NCI-H2107 treated with DMSO at 0.1 percent for 48 hours (cell line): Measurements from ENCODE around the gene OVOL1.

Source experiments
- DNase-seq: peaks from one replicate; lab custom pipeline; 2025; ENCODE audit not compliant: unreplicated experiment; lab: John Stamatoyannopoulos, UW

Gene OVOL1

GRCh38 chr11:65777821-65778361 lies 9.0 kb upstream of the OVOL1 start:
- no peak for DNase-seq

GRCh38 chr11:65778431-65778900 lies 8.4 kb upstream of the OVOL1 start:
- DNase-seq: no peak

DNA sequence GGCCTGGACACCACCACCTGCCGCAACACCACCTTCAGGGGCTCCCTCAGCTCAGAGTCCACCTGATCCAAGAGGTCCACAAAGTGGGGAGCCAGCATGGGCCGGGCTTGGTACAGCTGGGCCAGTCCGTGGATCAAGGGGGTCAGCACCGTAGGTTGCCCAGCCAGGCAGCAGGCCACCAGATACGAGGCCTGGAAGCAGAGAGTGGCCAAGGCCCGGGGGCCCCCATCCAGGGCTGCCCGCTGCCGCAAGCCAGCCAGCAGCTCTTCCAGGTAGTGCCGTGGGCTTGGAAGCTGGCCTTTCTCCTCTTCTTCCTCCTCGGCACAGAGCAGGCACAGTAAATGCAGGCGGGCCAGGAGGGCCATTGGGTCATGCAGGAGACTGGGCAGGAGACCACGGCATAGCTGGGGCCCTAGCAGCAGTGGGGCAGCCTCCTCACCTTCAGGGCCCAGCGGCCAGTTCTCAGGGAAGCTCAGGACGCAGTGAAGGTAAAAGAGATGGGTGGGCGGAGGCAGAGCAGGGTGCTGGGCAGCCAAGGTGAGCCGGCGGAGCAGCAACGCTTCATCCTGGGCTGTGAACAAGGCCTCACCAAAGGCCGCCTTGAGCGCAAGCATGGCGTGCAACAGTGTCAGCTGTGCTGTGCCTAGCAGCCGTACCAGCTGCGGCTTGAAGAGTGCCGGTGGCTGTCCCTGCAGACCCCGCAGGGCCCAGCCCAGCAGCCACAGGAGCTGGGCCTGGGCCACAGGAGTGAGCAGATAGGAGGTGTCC lies 7.8 kb upstream of the OVOL1 start:
- no peak for DNase-seq

DNA sequence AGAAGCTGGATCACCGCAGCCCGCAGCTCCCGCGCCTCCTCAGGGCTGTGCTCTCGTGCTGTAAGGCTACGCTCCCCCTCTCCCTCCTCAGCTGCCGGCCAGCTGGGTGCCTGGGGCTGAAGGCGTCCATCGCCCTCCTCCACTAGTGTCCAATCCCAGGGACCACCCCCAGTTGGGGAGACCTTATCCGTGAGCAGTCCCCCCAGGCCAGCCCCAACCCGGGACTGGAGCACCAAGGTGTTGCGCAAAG lies 7.3 kb upstream of the OVOL1 start:
- no peak for DNase-seq

- DNase-seq: no peak
Observed at GRCh38 chr11:65779919-65780769, 6.7 kb upstream of the OVOL1 start.

GRCh38 chr11:65780770-65781151 lies 6.1 kb upstream of the OVOL1 start, which contains the start of gene AP5B1:
TSS of gene AP5B1 (minus strand) at chr11:65780976. CDS start at chr11:65780591, 385 bp downstream.
- DNase-seq: no peak

DNA sequence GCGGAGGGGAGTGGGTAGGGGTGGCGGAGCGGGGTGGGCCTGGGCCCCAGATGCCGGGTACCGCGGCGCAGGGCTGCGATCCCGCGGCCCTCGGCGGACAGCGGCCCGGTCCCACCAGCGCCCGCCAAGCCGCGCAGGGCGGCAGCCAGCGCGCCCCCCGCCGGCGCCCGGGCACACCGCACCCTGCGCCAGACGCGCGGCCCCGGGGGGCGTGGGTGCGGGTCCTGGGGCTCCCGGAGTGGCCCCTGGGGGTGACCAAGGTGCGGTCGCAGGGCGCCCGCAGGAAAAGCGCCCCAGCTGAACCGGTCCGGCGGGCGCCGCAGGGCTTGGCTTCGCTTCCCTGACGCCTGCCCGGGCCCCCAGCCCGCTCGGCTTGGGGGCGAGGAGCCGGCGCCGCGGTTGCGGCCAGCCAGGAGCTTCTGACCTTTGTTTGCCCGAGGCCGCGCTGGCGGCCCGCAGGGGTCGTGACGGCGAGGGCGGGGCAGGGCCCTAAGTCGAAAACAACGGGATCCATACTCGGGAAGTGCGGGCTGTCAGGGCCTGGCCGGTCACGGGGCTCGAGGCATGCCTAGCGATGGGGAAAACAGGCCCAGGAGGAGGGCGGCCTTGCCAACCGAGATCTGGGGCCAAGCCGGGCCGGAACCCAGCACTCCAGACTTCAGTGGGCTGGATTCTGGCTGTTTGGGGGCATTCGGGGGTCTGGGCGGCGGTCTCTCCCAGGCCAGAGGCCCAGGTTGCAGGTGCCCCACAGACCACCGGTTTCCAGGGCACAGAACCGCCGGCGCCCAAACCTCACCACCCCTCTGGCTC lies 5.5 kb upstream of the OVOL1 start:
- no peak for DNase-seq

- DNase-seq: no peak
Observed at GRCh38 chr11:65781962-65782815, 4.7 kb upstream of the OVOL1 start.

DNA sequence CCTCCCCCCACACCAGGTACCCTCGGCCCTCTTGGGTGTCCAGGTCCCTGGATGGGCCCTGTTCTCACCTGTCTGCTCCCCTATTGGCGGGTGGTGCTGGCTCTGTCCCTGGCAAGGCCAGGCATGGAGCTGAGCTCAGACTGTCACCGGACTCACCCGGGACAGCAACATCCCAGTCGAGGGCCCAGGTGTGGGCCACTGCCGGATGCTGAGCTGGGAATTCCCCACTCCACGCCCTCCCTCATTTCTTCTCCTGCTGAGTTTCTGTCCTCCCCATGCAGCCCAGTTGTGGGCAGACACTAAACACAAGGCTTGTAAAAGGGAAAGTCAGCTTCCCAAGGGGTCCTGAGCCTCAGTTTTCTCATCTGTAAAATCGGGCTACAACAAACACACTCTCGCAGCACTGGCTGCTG lies 4.0 kb upstream of the OVOL1 start:
- no peak for DNase-seq

DNA sequence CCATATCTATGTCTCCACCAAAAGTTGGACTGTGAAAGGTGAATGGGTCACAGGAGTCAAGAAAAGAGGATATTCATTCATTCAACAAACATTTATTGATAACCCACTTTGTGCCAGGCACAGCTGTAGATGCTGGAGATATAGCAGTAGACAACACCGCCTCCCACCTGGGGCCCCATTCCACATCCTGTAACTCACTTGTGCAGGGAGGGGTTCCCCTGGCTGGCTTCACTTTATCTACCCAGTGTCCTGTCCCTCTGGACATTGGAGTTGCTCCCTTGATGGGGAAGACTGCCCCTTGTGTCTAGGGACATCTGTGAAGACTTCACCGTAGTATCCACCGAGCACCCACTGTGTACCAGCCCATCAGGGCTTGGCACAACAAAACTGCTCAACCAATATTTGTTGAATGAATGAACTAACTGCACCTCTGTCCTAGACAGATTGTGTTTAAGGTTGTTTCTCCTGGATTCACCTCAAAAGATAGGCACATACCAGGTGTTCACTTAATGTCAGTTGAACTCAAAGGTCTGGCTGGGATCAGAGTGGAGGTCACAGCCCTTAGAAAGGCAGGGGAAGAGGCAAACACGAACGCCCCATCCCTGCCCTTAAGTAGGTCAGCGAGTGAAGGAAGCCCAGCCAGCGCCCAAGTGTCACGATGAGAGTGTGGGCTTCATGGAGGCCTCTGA lies 1.4 kb upstream of the OVOL1 start:
- DNase-seq: no peak

GRCh38 chr11:65786008-65786785 lies 666 bp upstream of the OVOL1 start:
- no peak for DNase-seq

DNA sequence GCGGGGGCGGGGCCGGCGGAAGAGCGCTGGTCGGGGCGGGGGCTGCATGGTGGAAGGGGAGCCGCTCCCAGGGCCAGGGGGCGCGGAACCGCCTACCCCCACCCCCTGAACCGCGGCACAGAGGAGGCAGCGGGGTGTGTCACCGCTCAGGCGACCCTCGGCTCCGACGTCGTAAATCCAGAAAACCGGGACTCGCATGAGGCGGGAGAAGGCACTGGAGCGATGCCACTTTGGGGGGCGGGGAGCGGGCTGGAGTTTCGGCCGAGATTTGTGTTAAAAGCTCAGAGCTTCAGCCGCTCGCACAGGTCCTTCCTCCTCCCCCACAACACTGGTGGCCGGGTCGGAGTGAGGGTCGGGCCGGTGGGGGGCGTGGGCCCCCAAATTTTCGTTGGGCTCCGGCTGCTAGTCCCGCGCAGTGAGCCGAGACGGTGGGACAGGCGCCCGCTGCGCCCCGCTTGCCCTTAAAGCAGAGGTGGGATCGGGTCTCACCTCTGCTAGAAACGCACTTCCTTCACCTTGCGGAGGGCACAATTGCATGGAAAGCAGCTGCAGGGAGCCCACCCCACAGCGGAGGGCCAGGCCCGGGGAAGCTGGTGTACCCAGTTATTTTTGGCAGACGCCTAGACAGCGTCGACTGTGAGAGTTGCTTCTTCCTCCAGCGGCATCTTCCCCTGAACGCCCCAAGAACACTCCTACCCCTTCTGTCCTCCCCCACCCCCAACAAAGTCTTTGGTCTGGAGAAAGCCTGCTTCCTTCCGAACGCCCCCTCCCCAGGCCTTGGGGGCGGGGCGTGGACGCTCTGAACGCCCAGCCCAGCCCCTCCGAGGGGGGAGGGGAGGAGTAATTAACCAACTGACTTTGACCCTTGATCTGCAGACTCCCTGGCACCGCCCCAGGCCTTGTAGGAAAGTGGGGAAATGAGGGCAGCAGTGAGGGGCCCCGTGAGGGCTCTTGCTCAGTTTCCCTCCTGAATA lies 1.1 kb downstream of the OVOL1 start:
- no peak for DNase-seq

DNA sequence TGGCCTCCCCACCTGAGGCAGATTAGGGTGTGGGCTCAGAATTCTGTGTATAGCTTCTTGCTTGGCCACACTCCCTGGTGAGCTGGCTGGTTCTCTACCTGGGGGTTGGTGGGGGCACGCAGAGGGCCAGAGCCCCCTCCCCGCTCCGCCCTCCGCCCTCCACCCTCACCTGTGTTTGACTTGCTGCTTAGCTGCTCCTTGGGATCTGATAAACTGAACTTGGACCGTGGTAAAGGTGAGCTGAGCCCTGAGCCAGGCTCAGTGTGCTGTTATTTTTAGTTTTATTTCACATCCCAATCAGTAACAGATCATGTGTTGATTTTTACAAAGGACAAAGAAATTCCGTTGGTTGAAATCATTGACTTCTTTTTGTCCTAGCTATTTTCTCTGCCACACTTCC lies 2.0 kb downstream of the OVOL1 start:
- DNase-seq: no peak

DNA sequence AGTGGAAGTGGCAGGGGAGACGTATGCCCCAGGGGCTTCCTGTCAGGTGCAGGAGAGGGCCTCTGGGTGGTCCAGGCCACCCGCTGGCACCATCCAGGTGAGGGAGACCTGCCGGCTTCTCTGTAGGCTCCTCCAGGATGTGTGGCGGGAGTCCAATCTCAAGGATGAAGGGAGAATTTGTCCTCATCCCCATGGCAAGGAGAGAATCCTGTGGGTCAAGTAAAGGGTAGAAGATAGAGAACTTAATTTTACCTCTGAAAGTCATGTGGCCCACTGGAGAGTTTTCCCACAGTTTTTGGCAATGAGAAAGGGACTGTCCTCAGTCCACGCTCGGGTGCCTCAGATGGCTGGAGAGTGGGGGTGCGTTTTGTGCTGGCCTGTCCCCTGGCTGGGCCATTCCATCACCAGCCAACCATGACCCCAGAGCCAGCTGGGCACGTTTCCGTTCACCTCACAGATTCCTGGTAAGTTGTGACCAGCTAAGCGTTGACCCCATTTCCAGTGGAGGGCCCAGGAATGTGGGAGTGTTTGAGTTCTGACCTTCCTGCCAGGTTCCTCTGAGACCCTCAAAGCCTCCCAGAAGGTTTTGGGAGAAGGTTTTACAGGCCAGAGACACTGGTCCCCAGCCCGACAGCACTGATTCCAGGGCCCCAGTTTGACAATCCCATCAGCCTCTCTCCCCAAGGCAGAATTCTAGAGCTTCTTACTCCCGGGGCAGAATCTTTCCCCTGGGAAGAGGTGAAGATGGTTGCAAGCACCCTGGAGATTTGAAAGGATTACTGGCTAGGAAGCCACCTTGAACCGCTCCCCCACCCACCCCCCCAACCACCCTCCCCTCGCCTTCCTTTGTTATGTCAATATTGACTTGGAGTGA lies 2.6 kb downstream of the OVOL1 start:
- no peak for DNase-seq

DNA sequence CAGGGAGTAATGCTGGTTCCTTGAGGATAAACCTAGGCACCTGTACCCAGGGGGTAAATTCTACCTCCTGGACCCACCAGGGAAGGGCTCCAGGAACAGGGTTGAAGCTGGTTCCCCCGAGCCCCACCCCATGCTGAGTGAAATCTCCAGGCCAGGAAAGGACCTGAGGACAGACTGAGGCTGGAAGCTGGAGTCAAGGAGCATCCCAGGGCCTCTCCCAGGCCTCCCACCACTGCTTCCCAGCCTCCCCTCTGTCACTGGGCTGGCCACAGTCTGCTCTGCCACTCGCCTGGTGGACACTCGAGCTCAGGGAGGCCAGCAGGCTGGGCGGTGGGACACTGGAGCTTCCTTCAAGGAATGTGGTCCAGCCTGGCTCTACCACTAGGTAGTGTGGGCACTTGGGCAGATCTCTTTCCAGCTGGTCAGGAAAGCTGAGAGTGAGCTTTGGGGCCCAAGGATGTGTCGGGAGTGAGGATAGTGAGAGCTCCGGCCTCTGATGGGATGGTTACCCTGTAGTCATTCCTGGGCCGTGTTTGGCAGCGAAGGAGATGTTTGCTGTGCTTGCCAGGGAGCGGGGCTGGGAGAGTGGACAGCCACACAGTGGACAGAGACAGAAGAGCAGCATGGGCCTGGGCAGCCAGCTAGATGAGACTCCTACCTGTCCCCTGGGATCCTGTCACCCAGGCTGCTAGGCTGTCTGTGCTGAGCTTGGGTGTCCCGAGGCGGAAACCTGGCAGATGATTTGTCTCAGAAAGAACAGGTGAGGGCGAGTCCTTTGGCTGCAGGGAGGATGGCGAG lies 3.4 kb downstream of the OVOL1 start:
- DNase-seq: no peak
